NCI-H2227 (cell line): ENCODE measurements around the gene PCBP3.
"Not testable (repeated sequence)": the region's sequence is repeated elsewhere in the genome, so short reads cannot be mapped to it uniquely, and the experiment has no call there.

Experiments
- DNase-seq: peaks from one replicate; lab custom pipeline; 2025; ENCODE audit not compliant: unreplicated experiment; lab: John Stamatoyannopoulos, UW

The PCBP3 gene

DNA sequence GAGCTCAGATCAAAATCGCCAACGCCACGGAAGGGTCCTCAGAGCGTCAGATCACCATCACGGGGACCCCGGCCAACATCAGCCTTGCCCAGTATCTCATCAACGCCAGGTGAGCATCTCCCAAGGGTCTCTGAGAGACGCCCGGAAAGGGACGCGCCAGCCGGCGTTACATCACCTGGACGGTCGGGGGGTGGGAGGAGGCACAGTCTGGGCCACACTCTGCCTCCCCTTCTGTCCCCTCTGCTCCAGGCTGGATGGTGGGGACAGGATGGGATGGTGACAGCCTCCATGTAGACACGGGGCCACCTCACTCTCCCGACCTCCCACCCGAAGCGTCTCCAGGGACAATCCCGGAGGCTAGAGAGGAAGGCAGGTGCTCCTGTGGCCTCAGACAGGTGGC is 296.6 kb downstream of the PCBP3 start:
- no peak for DNase-seq

DNA sequence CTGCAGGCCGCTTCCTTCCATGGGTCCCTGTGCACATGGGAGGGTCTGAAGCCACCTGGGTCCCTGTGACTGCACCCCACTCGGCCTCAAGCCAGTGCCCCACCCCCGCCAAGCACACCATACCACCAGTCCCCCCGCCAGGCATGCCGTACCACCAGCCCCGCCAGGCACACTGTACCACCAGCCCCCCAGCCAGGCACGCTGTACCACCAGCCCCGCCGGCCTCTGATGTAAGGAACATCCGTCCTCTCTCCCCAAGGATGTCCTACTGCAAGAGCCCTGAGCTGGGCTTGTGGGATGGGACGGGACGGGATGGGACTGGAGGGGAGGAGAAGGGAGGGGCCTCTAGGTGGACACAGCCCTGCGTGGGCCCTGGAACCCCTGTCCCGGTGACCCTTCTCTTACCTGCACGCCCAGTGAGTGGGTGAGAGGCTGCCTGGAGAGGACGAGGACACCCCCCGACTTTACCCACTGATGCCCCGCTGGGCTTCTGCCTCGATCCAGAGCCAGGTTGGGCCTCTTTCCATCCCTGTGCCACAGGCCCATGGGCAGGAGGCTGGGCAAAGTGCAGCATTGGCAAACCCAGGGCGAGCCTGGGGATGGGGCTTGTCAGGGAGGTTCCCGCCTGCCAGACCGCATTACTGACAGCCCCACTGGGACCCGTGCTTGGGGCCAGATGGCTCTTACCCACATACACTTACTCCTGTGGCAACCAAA is 297.3 kb downstream of the PCBP3 start:
- DNase-seq: no peak

DNA sequence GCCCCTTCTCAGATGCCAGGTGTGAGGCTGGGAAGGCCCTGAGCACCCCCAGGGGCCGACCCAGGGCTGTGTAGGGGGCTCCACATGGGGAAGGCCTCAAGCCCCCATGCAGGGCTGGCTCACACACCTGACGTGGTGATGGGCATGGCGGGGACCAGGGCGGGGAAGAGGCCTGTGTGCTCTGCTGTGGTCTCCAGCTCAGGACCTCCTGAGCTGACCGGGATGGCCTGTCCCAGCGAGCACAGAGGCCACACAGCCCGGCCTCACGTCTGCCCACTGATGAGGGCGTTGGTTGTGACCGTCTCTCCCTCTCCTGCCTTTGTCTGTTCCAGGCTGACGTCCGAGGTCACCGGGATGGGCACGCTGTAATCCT is 297.8 kb downstream of the PCBP3 start:
- DNase-seq: no peak

GRCh38 chr21:45941717-45942546 is 298.4 kb downstream of the PCBP3 start:
- DNase-seq: no peak

DNA sequence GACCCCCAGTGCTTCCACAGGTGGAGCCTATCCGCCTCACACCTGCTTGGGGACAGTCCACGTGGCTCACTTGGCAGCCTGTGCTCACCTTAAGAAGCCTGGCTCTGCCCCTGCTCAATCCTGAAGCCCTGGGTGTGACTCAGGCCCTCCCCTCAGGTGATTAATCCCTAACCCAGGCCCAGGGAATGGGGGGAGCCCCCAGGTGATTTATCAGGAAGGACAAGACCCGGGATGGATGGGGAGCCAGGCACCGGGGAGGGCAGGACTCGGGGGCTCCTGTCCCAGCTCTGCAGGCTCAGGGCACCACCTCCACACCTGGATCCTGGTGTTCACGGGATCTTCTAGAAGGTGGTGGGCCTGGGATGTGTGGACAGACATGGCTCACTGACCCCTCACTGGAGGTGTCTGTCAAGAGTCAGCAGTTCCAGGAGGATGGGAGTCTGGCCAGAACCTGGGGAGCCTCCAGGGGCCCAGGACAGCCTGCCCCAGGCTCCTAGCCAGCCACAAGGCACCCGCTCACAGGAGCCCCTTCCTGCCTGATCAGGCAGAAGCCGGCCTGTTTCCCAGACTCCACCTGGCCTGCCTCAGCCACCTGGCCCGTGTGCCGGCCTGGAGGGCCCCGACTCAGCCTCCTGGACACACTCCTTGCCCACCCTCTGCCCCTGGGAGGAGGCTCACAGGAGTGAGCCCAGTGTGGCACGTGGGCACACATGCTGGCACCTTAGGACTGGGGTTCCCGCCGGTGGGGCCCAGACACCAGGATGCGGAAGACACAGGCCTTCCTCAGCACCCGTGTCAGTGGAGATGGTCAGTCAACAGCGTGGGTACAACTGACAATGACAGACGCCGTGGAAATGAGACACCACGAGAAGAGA is 299.5 kb downstream of the PCBP3 start:
- no peak for DNase-seq

GRCh38 chr21:45943630-45944540 is 300.4 kb downstream of the PCBP3 start:
- no peak for DNase-seq

- DNase-seq: no peak
Observed at GRCh38 chr21:45944601-45945000, 301.1 kb downstream of the PCBP3 start.

DNA sequence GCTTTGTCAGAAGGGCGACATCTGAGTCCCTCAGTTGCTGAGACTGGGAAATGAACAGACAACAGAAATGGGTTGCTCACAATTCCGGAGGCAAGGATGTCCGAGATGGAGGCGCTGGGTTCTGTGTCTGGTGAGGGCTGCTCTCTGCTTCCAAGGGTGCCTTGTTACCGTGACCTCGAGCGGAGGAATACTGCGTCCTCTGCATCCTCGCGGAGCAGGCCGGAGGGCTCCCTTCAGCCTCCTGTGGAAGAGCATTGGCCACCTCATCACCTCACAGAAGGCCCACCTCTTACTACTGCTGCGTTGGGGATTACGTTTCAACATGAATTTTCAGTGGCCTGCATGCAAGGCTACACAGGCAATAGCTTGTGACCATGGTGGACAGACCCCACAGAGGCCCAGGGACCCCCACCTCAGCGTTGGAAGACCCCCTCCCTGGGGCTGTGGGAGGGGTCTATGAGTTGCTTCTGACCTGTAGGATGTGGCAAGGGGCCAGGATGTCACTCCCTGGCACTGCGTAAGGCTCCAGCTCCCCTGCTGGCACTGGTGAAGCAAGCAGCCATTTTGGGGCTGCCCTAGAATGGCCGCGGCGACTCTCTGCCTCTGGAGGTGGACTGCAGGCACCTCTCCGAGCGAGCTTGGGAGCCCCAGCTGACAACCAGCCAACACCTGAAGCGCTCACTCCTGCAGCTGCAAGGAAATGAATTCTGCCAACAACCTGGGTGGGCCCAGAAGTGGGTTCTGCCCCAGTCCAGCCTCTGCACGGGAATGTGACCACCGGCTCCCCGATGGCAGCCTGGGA is 301.7 kb downstream of the PCBP3 start:
- no peak for DNase-seq

DNA sequence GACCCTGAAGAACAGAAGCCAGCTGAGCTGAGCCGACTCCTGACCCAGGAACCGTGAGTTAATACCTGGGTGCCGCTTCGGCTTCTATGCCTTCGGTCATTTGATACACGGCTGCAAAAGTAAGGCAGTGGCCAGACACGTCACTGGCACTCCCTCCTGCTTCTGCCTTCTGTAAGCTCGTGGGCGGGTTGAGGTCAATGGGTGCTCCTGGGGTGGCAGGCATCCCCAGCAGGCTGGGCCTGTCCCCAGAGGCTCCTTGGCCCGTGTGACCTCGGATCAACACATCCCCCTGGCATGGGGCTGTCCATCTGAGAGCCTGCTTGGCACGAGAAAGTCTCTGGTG is 302.3 kb downstream of the PCBP3 start:
- DNase-seq: no peak

DNA sequence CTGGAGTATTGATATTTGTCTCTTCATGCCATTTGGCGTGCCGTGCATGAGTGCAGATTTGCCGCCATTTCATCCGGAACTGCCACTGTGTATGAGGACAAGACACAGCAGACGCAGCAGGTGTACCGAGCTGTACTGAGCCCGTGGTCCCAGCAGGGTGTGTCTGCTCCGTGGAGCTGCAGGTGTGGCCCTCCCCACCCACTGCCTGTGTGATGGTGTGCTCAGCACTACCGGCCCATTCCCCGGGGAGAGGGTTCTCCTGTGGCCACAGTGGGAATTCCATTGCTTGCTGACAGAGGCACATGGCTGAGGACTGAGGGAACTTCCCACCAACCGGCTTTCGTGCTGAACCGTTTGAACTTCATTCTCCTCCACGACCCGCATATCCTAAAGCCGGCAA is 303.8 kb downstream of the PCBP3 start:
- DNase-seq: no peak

- DNase-seq: no peak
Observed at GRCh38 chr21:45947716-45948255, 304.3 kb downstream of the PCBP3 start.

DNA sequence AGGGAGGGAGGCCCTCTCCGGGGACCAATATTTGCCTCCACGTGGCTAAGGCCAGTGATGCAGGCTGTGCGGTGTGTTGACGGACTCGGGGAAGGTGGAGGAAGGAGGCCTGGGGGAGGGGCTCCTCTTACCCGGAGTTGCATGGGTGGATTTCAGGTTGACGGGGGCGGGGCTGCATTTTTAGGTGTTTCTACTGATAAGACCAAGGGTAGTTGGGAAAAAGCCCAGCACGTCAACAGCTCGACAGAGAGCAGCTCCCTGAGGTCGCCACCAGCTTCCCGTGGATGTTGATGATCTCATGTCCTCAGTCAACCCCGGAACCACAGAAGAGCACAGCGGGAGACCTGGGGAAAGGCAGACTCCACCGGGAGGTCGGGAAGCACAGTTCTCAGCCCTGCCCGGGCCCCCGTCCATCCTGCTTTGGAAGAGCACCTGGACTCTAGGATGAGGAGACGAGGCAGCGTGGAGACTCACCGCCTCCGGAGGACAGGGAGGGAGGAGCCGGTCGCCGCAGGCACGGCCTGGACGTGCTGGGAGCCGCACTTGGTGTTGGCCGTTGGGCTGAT is 305.1 kb downstream of the PCBP3 start:
- no peak for DNase-seq

DNA sequence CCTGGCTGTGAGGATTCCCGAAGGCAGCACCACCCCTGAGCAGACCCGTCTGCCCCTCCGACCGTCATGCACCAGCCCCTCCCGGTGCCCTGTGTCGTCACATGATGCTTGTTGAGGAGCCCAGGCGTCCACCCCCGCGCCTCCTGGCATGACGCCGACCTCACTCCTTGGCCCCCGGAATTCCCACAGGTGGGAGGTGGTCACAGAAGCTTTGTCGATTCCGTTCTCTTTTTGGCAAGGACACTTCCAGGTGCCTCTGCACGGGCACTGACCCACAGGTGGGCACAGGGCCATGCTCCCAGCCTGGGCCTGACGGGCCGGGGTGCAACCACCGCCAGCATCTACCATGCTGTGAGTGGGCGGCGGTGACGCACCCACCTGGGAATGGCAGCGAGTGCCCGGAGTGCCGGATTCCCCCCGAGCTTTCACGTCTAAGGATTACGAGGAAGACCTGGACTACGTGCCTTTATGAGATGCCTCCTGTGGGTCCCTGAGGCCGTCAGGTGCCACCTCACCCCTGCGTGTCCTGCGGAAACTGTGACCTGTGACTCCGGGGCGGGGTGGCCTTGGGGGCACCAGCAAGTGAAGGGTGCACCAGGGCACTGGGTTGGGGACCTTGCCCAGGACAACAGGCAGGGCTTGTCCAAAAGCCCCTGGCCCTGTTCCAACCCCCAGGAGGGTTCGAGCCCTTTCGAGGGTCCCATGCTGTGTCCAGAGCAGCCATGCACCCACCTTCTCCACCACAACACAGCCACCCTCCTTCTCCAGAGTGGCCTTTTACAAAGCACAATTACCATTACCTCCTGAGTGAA is 306.6 kb downstream of the PCBP3 start:
- DNase-seq: peak; percentile 22

DNA sequence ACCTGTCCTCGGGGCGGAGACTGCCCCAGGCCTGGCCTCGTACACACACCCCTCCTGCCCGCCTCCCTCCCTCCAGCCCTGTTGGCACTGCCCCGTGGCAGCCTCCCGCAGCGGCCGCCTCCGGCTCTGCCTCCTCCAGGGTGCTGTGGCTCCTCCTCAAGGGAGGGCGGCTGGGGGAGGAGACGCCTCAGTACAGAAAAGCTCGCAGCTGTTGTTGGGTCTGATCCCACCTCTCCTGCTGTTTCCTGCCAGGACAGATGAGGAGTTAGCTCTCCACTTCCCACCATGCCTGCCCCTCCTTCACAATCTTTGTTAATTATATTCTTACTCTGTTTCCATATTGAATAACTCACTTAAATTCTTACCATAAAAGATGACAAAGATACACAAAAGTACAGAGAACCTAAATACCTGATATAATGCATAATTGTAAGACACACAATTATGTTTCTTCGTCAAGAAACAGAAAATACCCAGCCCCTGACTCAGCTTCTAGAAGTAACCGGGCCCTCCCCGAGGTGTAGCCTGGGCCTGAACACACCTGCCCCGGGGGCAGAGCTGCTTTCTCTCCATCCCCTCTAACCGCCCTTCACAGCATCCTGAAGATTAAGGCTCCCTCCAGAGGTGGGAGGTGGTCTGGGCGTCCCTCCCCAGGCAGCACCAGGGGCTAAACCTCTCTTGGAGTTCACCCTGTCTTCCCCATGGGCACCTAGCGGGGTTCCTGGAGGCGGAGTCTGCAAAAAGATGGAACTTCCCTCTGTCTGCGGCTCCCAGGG is 307.4 kb downstream of the PCBP3 start:
- peak; percentile 40 for DNase-seq

- DNase-seq: no peak
Observed at GRCh38 chr21:45951676-45952075, 308.2 kb downstream of the PCBP3 start.

DNA sequence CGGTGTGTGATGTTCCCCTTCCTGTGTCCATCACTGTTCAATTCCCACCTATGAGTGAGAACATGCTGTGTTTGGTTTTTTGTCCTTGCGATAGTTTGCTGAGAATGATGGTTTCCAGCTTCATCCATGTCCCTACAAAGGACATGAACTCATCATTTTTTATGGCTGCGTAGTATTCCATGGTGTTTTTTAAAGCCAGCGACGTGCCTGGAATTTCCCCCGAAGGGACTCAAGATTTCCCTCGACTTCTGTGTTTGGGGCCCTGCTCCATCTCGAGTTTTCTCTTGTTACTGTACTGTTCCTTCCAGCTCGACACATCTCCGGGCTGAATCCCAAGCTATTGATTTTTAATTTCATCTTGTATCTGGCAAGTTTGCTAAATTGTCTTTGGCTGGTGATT is 309.0 kb downstream of the PCBP3 start:
- DNase-seq: not testable (repeated sequence)

- no peak for DNase-seq
Observed at GRCh38 chr21:45952974-45953373, 309.4 kb downstream of the PCBP3 start.

DNA sequence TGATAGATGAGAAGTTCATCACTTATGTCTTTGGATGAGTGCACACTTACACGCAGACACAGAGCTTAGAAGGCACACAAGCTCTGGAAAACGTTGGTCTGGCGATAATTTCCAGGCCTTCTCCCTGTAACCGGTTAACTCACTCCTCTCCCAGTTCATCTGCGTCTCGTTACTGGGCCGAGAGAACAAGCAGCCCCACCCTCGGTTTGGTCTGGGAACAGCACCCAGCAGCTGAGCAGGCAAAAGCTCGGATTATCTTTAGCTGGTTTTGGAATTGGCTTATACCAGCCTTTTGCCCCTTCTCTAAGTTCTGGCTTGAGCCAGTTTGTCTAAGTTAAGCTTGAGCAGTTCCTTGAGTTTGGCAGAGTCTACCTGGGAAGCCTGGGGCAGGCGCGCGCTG is 310.7 kb downstream of the PCBP3 start:
- no peak for DNase-seq
